GM19023 (cell line): Measurements from ENCODE around the gene NR5A2.
"Not testable (repeated sequence)": the region's sequence is repeated elsewhere in the genome, so short reads cannot be mapped to it uniquely, and the experiment has no call there.

ENCODE experiments used
- ATAC-seq: cut with Tn5 transposase; IDR thresholded peaks from one replicate; pipeline ENCODE4 v1.9.1; 2021; ENCODE audit warnings: mild to moderate bottlenecking, moderate library complexity; ENCODE audit not compliant: unreplicated experiment

Gene NR5A2

GRCh38 chr1:200157715-200158114 lies 130.2 kb downstream of the NR5A2 start:
- ATAC-seq = no peak

GRCh38 chr1:200161801-200162200 lies 134.3 kb downstream of the NR5A2 start:
- ATAC-seq = no peak

DNA sequence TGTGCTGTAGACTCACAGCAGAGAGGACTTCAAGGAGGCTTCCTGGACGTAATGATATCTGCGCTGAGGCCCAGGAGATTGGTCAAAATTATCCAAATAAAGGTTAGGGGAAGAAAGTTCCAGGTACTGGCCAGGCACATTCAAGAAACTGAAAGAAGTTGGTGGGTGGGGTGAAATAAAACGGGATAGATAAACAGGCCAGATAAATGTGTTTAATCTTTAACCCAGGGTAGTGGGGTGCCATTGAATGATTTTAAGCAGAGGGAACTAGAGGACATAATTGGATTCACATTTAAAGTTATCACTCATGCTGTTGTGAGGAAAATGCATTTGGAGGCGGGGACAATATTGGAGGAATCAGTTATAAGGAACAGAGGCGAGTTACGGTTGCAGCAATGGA lies 134.7 kb downstream of the NR5A2 start:
- no peak for ATAC-seq

DNA sequence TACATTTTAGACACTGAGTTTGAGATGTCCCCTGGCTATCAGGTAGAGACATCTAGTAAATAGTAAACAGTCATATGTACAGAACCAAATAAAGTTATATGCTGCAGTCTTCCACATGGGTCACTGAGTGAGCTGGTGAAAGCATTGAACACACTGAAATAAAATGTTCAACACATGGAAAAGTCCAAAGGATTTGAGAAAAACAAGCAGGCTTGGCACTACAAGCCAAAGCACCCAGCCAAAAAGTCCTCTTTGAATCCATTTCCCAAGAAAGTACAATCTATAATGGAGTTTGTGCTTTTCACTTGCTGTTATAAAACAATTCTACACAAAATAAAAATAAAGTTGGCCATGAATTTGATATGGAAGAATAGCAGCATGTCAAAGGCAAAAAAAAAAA lies 135.4 kb downstream of the NR5A2 start:
- ATAC-seq = no peak

DNA sequence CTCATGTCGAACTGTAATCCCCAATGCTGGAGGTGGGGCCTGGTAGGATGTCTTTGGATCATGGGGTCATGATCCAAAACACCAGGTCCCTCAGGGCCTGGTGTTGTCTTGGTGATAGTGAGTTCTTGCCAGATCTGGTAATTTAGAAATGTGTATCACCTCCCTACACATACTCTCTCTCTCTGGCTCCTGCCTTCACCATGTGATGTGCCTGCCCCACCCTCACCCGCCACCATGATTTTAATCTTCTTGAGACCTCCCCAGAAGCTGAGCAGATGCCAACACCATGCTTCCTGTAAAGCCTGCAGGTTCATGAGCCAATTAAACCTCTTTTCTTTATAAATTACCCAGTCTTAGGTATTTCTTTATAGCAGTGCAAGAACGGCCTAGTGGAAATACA lies 136.4 kb downstream of the NR5A2 start:
- no peak for ATAC-seq

DNA sequence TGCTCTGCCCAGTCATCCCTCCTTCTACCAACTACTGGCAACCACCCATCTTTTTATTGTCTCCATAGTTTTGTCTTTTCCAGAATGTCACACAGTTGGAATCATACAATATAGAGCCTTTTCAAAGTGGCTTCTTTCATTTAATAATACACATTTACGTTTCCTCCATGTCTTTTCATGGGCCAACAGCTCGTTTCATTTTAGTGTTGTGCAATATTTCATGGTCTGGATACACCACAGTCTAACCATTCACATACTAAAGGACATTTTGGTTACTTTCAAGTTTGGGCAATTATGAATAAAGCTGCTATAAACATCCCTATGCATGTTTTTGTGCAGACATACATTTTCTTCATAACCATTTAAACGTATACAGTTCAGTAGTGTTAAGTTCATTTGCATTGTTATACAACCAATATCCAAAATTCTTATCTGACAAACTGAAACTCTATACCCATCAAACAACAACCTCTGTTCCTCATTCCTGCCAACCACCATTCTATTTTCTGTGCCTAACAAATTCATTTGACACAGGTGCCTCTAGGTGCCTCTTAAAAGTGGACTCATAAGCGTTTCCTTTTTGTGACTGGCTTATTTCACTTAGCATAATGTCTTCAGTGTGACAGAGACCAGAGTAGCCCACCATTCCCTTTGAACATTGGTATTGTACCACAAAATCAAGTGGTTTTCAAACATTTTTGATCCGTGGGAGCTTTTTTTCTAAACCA lies 138.1 kb downstream of the NR5A2 start:
- ATAC-seq = no peak

- ATAC-seq = no peak
Measured at GRCh38 chr1:200166411-200166810, 138.9 kb downstream of the NR5A2 start.

GRCh38 chr1:200168926-200169325 lies 141.4 kb downstream of the NR5A2 start:
- no peak for ATAC-seq

DNA sequence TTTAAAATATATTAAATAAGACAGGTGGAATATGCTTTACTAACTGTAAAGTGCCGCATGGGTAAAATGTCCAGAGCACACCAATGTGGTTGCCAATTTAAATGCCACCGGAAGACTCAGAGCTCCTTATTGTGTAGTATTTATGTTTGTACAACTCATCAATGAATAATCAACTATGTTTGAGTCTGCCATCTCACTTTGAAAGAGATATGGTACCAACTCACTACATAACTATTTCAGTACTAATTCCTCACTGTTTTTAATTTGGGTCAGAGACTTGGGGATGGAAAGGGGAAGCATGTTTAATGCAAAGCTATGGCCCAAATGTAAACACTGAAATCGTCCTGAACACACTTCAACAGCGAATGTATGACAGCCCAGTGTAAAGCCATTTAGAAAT lies 144.8 kb downstream of the NR5A2 start:
- ATAC-seq = no peak

GRCh38 chr1:200173097-200173618 lies 145.6 kb downstream of the NR5A2 start:
- no peak for ATAC-seq

DNA sequence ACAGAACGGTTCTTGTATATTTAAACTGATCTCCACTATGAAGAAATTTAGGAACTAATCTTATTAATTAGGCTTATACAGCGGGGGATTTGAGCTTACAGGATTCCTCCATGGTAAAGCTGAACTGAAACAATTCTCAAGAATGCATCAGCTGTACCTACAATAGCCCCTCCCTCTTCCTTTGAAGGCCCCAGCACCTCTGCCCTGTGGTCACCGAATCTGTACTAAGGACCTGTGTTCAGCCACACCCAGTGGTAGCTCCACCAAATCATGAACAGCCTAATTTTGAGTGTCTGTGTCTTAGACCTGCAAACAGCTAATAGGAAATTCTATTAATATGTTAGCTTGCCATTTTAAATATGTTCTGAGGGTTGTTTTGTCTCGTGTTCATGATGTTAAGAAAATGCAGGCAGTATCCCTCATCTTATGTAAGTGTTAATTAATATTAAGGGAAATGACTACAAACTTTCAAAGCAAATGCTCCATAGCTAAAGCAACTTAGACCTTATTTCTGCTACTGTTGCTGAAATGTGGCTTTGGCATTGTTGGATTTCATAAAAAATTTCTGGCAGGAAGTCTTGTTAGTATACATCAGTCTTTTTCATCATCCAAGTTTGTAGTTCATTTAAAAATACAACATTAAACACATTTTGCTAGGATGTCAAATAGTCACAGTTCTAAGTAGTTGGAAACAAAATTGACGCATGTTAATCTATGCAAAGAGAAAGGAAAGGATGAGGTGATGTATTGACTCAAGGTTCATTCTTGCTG lies 147.2 kb downstream of the NR5A2 start:
- no peak for ATAC-seq

DNA sequence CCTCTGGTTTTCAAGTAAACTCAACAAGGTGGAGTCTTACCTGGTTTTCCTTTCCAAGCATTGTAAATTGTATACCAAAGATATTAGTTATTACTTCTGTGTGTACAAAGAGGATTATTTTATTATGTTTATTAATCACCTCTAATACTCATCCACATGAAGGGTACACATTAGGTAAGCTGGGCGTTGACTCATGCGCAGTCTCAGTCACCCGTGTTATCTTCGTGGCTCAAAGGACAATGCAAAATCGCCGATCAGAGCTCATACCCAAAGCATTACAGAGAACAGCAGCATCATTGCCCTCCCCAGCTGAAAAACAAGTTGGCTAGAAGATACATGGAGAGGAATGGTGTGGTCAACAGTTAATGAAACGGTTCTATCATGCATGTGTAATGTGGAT lies 148.7 kb downstream of the NR5A2 start:
- ATAC-seq = no peak

DNA sequence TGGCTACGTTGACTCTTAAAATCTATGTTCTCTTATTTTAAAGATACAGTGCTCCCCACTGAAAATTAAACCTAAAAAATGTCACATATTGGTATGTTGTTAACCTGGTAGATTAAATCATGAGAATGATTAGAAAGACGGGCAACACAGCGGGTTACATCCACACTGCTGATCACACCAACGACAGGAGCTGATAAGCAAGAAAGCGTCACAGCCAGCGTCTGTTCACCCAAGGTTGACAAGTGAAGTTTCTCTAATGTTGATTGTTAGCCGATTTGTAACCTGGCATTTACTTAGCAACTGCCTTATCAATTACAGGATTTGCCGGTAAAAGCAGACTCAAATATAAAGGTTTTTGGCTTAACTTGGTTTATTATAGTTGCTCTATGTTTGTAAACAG lies 149.3 kb downstream of the NR5A2 start:
- no peak for ATAC-seq

GRCh38 chr1:200178340-200178739 lies 150.8 kb downstream of the NR5A2 start:
- no peak for ATAC-seq

GRCh38 chr1:200179126-200179780 lies 151.7 kb downstream of the NR5A2 start:
- ATAC-seq = no peak

DNA sequence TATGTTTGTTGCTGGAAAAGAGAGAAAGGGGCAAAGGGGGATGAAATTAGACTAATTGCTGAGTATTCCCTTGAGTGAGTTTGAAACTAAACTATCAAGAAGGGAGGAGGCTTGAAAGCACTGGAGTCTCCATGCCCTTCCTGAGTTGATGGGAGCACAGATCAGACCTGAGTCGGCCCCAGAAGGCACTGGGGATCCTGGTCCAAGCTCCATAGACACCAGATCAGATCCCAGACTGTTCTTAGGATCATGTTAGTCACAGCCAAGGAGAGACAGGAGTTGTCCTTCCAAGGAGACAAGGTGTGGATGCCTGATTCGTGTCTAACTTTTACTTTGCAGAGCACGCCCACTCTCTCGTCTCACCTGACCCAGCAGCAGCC lies 152.3 kb downstream of the NR5A2 start:
- no peak for ATAC-seq

GRCh38 chr1:200180821-200181220 lies 153.3 kb downstream of the NR5A2 start:
- ATAC-seq = no peak

DNA sequence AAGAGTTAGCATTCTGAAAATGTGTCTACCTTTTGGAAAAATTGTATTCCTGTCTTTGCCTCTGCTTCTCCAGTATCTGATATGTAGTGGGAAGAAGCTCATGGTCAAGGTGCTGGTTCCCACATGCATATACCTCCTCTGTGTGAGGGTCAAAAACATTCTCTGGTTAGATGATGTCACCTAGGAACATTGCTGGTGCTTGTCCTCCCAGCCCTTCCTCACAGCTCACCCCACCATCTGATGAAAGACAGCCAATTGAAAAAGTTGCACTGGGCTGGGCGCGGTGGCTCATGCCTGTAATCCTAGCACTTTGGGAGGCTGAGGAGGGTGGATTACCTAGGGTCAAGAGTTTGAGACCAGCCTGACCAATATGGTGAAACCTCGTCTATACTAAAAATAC lies 154.4 kb downstream of the NR5A2 start:
- no peak for ATAC-seq

DNA sequence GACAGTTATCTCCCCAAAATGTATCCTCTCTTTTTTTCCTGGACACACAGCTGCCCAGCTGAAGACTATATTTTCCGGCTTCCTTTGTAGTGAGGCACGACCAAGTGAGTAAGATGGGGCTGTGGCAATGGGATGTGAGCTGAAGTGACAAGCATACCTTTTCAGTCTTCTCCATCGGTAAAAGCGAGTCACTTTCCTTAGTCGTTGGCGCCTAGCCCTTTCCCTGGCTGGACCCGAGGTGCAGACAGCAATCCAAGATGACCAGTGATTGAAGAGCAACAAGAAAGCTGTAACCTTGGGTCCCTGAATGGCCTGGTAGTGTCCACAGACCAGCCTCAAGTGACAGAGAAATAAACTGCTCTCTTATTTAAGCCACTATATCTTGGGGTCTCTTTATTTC lies 155.2 kb downstream of the NR5A2 start:
- no peak for ATAC-seq

GRCh38 chr1:200183637-200184036 lies 156.1 kb downstream of the NR5A2 start:
- no peak for ATAC-seq

DNA sequence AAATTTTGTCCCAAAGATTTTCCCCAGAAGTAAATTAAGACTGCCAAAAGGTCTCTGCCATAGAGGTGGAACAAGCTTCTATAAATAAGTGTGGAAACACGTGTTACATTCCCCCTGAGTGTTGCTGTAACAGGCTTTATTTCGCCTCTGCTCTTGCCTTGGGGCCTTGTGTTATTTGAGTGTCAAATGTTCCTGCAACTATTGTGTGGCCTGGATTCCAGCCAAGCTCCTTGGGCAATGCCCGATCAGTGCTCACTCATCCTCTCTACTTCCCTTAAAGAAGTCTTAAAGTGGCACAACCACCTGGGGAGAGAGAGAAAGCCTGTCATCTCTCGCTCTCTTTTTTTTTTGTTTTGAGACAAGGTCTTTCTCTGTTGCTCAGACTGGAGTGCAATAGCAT lies 156.7 kb downstream of the NR5A2 start:
- ATAC-seq = no peak

DNA sequence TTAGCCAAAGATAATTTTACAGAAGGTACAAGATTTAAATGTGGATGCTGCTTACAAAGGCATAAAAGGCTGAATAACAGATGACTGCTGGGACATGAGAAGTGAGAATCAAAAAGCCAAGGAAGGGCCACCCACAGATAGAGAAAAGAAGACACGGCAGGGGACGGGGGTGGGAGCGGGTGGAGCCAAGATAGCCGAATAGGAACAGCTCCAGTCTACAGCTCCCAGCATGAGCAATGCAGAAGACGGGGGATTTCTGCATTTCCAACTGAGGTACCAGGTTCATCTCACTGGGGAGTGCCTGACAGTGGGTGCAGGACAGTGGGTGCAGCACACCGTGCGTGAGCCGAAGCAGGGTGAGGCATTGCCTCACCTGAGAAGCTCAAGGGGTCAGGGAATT lies 157.7 kb downstream of the NR5A2 start:
- not testable (repeated sequence) for ATAC-seq
